GM12878 (cell line): Measurements from ENCODE around the gene CDC42BPA. TPM values are rescaled to one million over a fixed set of nuclear protein-coding genes. Genes with fewer than 3 reads are reported as not detected.
"Not testable (repeated sequence)": the region's sequence is repeated elsewhere in the genome, so short reads cannot be mapped to it uniquely, and the experiment has no call there.

Source experiments
- ATAC-seq: fragments of 200-7000 bp; cut with Tn5 transposase; 3 replicates; pipeline ENCODE4 v1.9.1; 2020; ENCODE audit warnings: mild to moderate bottlenecking, moderate library complexity
- BruUV-seq: library from RNA; stranded (reverse); fragments of 400-500 nt; replicated peaks from 2 replicates; lab custom pipeline; 2021; lab: Mats Ljungman, UMichigan
- CTCF ChIA-PET: fragments of 300-600 bp; sonication (Branson Sonifier 250); formaldehyde crosslinking; extraction: SDS; loops from one replicate; lab custom pipeline; 2021; ENCODE audit warnings: inconsistent platforms; lab: Yijun Ruan, JAX
- POLR2A ChIA-PET: fragments of 350-600 bp; formaldehyde crosslinking; extraction: SDS; loops from one replicate; lab custom pipeline; 2021; ENCODE audit warnings: inconsistent platforms; lab: Charles Lee
- RAD21 ChIA-PET: fragments of 300-600 bp; sonication (Branson Sonifier 250); formaldehyde crosslinking; loops from one replicate; lab custom pipeline; 2023; ENCODE audit warnings: antibody characterized with exemption; ENCODE audit not compliant: unreplicated experiment; lab: Charles Lee
- SMC1A ChIA-PET: fragments of 300-600 bp; sonication (Branson Sonifier 250); formaldehyde crosslinking; loops from one replicate; lab custom pipeline; 2023; ENCODE audit not compliant: unreplicated experiment, uncharacterized antibody; lab: Charles Lee
- DNase-seq: peaks from one replicate; pipeline ENCODE4 v3.0.0-alpha.2; 2011; ENCODE audit warnings: low read depth, low spot score
- FAIRE-seq: peaks from 3 replicates; lab custom pipeline; 2011; peaks lifted over from hg19 to GRCh38; lab: Jason Lieb, UNC
- H2AFZ ChIP-seq: 2 replicates; pipeline ENCODE4 v1.6.0; 2011; ENCODE audit warnings: low read depth, low read length, control low read depth; ENCODE audit not compliant: control insufficient read depth
- H3K27ac ChIP-seq: 2 replicates; pipeline ENCODE4 v1.5.1; 2011; ENCODE audit warnings: control low read depth; ENCODE audit not compliant: control insufficient read depth, insufficient read depth
- H3K27me3 ChIP-seq, 2 experiments: replicated peaks in 1 of 2; 2 replicates each; pipeline versions ENCODE4 v1.6.0 to v1.6.1; 2011; ENCODE audit warnings: low read length in 1 of 2; ENCODE audit not compliant: control insufficient read depth in 2 of 2, insufficient read depth in 2 of 2
- H3K36me3 ChIP-seq, 2 experiments: 2 replicates each; pipeline ENCODE4 v1.5.1; 2011; ENCODE audit warnings: low read length in 1 of 2; ENCODE audit not compliant: control insufficient read depth in 2 of 2, insufficient read depth in 2 of 2
- H3K4me1 ChIP-seq: 2 replicates; pipeline ENCODE4 v1.6.1; 2011; ENCODE audit warnings: mild to moderate bottlenecking, low read length, moderate library complexity, mixed read lengths; ENCODE audit not compliant: control insufficient read depth, insufficient read depth
- H3K4me2 ChIP-seq: 2 replicates; pipeline ENCODE4 v1.6.0; 2011; ENCODE audit warnings: control low read depth; ENCODE audit not compliant: control insufficient read depth, insufficient read depth
- H3K4me3 ChIP-seq: fragments of 200-600 bp; sonication (generic); 2 replicates; pipeline ENCODE4 v1.5.1; 2016
- H3K79me2 ChIP-seq: 2 replicates; pipeline ENCODE4 v1.6.0; 2011; ENCODE audit warnings: low read length; ENCODE audit not compliant: control insufficient read depth, insufficient read depth
- H3K9ac ChIP-seq: 2 replicates; pipeline ENCODE4 v1.8.0; 2011; ENCODE audit warnings: low read length, control low read depth, mixed read lengths; ENCODE audit not compliant: control insufficient read depth, insufficient read depth
- H3K9me3 ChIP-seq: replicated peaks from 3 replicates; pipeline ENCODE4 v1.5.1; 2011; ENCODE audit warnings: mild to moderate bottlenecking, low read length; ENCODE audit not compliant: control insufficient read depth, insufficient read depth
- H4K20me1 ChIP-seq: 2 replicates; pipeline ENCODE4 v1.6.0; 2011; ENCODE audit not compliant: control insufficient read depth, insufficient read depth
- BCLAF1 ChIP-seq: fragments of 450-650 bp; IDR thresholded peaks from 2 replicates; pipeline ENCODE4 v1.6.1; 2017; ENCODE audit warnings: antibody characterized with exemption, mild to moderate bottlenecking, moderate library complexity
- CUX1 ChIP-seq: IDR thresholded peaks from 2 replicates; pipeline ENCODE4 v1.6.1; 2012; ENCODE audit warnings: improper control_type of control experiment, low read depth, low read length; ENCODE audit not compliant: insufficient replicate concordance
- GATAD2B ChIP-seq: fragments of 450-650 bp; conservative IDR thresholded peaks from 2 replicates; pipeline ENCODE4 v1.6.1; 2017; ENCODE audit warnings: low read depth, mild to moderate bottlenecking, moderate library complexity
- STAT1 ChIP-seq: fragments of 450-650 bp; conservative IDR thresholded peaks from 2 replicates; pipeline ENCODE4 v1.6.1; 2014; ENCODE audit warnings: antibody characterized with exemption, mild to moderate bottlenecking
- ZNF384 ChIP-seq: IDR thresholded peaks from 2 replicates; pipeline ENCODE4 v1.6.1; 2012; ENCODE audit warnings: low read depth, mild to moderate bottlenecking, low read length, improper control_type of control experiment, borderline replicate concordance
- WGBS: methylation state at CpG from one replicate; pipeline ENCODE4 v1.1.6; 2016; ENCODE audit warnings: low lambda C conversion rate; ENCODE audit not compliant: insufficient replicate concordance, insufficient coverage; ENCODE audit errors: missing lambda C conversion rate; 5-methylcytosine and 5-hydroxymethylcytosine counted together
- in situ Hi-C: fragments of 300-500 bp; cut with MboI; formaldehyde crosslinking; loops from 9 replicates; pipeline ENCODE4 v1.14.3; 2018; ENCODE audit warnings: mixed read lengths
- intact Hi-C: fragments of 100-400 bp; cut with micrococcal nuclease; formaldehyde crosslinking; loops from one replicate; pipeline ENCODE4 v1.14.2; 2022; ENCODE audit not compliant: unreplicated experiment
- polyA plus RNA-seq, 11 experiments: library from polyadenylated mRNA; depleted of rRNA in 4 of 11; unstranded in 6 of 11; stranded (reverse) in 5 of 11; fragments of >200 nt; fragmentation: Nextera tagmentation in 4 of 11; fragmentation: Illumina TruSeq in 1 of 11; extraction: Ambion mirVana in 4 of 11; extraction: Trizol in 1 of 11; gene quantifications; 1 replicate in 1 of 11; 2 replicates in 10 of 11; pipeline versions ENCODE4 v1.2.1 to v1.2.3, GENCODE V29; 2011 to 2016; ENCODE audit warnings: inconsistent platforms in 2 of 11, missing spikeins in 2 of 11, low read depth in 1 of 11
- total RNA-seq, 4 experiments: library from RNA; depleted of rRNA in 3 of 4; stranded (reverse); fragments of >200 nt in 3 of 4; fragmentation: Illumina TruSeq in 1 of 4; extraction: Trizol in 1 of 4; gene quantifications; 2 replicates each; pipeline versions ENCODE4 v1.2.1 to v1.2.3, GENCODE V29; 2013 to 2021
- TF ChIP-seq, protein P1 (sequence below): IDR thresholded peaks from 2 replicates; pipeline ENCODE4 v1.6.1; 2011; ENCODE audit warnings: mild to moderate bottlenecking, low read depth, low read length, moderate library complexity; ENCODE audit not compliant: insufficient replicate concordance

The CDC42BPA gene
- total and polyA plus RNA-seq, 10 of the 15 experiments (the other 5 are each of a cell fraction or from before 2014, with no cell fraction given), result 0.02 to 0.52 (median 0.10) TPM

- TF ChIP-seq ZNF384 (no peak), CUX1 (no peak), STAT1 (no peak), GATAD2B (no peak), BCLAF1 (no peak)
- TF ChIP-seq, protein P1, sequence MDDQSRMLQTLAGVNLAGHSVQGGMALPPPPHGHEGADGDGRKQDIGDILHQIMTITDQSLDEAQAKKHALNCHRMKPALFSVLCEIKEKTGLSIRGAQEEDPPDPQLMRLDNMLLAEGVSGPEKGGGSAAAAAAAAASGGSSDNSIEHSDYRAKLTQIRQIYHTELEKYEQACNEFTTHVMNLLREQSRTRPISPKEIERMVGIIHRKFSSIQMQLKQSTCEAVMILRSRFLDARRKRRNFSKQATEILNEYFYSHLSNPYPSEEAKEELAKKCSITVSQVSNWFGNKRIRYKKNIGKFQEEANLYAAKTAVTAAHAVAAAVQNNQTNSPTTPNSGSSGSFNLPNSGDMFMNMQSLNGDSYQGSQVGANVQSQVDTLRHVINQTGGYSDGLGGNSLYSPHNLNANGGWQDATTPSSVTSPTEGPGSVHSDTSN, result no peak
These were observed 37.5 kb downstream of the CDC42BPA start (continued) for GRCh38 chr1:227280836-227281235.

DNA sequence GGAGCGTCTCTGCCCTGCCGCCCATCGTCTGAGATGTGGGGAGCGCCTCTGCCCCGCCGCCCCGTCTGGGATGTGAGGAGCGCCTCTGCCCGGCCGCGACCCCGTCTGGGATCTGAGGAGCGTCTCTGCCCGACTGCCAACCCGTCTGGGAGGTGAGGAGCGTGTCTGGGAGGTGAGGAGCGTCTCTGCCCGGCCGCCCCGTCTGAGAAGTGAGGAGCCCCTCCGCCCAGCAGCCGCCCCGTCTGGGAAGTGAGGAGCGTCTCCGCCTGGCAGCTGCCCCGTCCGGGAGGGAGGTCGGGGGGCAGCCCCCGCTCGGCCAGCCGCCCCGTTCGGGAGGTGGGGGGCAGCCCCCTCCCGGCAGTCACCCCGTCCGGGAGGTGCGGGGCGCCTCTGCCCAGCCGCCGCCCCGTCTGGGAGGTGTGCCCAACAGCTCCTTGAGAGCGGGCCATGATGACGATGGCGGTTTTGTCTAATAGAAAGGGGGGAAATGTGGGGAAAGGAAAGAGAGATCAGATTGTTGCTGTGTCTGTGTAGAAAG lies 42.1 kb downstream of the CDC42BPA start:
- SMC1A ChIA-PET, H3K9me3 ChIP-seq, FAIRE-seq, H3K4me1 ChIP-seq, DNase-seq, H3K4me3 ChIP-seq, H3K27me3 ChIP-seq, BruUV-seq, H3K36me3 ChIP-seq, H3K9ac ChIP-seq, intact Hi-C loops, POLR2A ChIA-PET, in situ Hi-C loops, CTCF ChIA-PET, H3K79me2 ChIP-seq, H3K27ac ChIP-seq, H3K4me2 ChIP-seq, ATAC-seq, H2AFZ ChIP-seq, H4K20me1 ChIP-seq, RAD21 ChIA-PET: not testable (repeated sequence)
- WGBS, result 76% methylated on average over 33 of the region's 44 CpGs
